Vagina (tissue), 2 donors: ENCODE results near the gene HGD. TPM values are rescaled to one million over a fixed set of nuclear protein-coding genes. Genes with fewer than 3 reads are reported as not detected.

ENCODE experiments used
- DNase-seq, 2 donors: peaks; one replicate each; pipeline ENCODE4 v3.0.0-alpha.2; 2017; ENCODE audit errors: extremely low spot score in 2 of 2
- H3K27ac ChIP-seq: fragments of 200-600 bp; sonication (generic); one replicate; pipeline ENCODE4 v1.5.1; 2019
- H3K27me3 ChIP-seq: fragments of 200-600 bp; sonication (generic); one replicate; pipeline ENCODE4 v1.5.1; 2019
- H3K36me3 ChIP-seq, 2 donors: fragments of 200-600 bp; sonication (generic); one replicate each; pipeline ENCODE4 v1.5.1; 2017 to 2019
- H3K4me1 ChIP-seq: fragments of 200-600 bp; sonication (generic); one replicate; pipeline ENCODE4 v1.5.1; 2019
- H3K4me3 ChIP-seq, 2 donors: fragments of 200-600 bp; sonication (generic); 1 replicate in 1 of 2; 2 replicates in 1 of 2; pipeline ENCODE4 v1.5.1; 2016 to 2019
- H3K9me3 ChIP-seq: fragments of 200-600 bp; sonication (generic); one replicate; pipeline ENCODE4 v1.5.1; 2019
- CTCF ChIP-seq, 3 experiments: fragments of 450-650 bp in 2 of 3; fragments of 200-600 bp in 1 of 3; sonication (generic) in 1 of 3; IDR thresholded peaks; one replicate each; pipeline ENCODE4 v1.5.1; 2017 to 2019; ENCODE audit warnings: antibody characterized with exemption in 3 of 3, mild to moderate bottlenecking in 2 of 3, moderate library complexity in 2 of 3
- POLR2A ChIP-seq, 2 donors: fragments of 450-650 bp; IDR thresholded peaks; one replicate each; pipeline ENCODE4 v1.6.1; 2017; ENCODE audit warnings: antibody characterized with exemption in 2 of 2, mild to moderate bottlenecking in 2 of 2, moderate library complexity in 2 of 2
- POLR2AphosphoS5 ChIP-seq, 2 donors: sonication (generic); formaldehyde crosslinking; IDR thresholded peaks; one replicate each; pipeline ENCODE4 v1.9.0; 2017; ENCODE audit warnings: antibody characterized with exemption in 2 of 2, mild to moderate bottlenecking in 2 of 2, low read depth in 1 of 2; ENCODE audit not compliant: insufficient read depth in 1 of 2
- intact Hi-C: fragments of 100-400 bp; cut with DNase I; formaldehyde crosslinking; loops from one replicate; pipeline ENCODE4 v1.15.1; 2023
- total RNA-seq: library from RNA; depleted of rRNA; stranded (reverse); fragments of >200 nt; gene quantifications from one replicate; pipeline ENCODE4 v1.2.3, GENCODE V29; 2016

HGD gene
- total RNA-seq, 1 donor from 2014 or later = not detected

DNA sequence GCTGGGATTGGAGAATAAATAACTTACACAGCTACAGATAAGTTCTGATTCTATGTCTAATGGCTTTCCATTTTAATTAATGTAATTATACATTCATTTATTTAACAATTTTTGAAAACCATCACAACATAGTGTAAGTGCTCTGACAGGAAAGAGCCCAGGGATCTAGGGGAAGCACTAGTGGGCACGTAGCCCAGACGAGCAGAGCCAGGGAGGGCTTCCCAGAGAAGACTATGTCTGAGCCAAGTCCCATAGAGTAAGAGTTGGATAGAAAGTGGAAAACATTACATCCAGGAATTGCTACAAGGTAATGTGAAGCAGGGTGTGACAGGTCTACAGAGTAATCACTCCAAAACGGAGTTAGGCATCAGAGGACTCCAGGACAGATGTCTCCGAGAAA, 2.9 kb upstream of the HGD start:
- Histone ChIP-seq H3K36me3 (no peaks in the 10 kb centered on the region), H3K27me3 (no peaks in the 10 kb centered on the region), H3K4me3 (no peak overlapping the region), H3K4me1 (no peaks in the 10 kb centered on the region), H3K27ac (no peak overlapping the region), H3K9me3 (no peaks in the 10 kb centered on the region)
- intact Hi-C loops = no loop called here
- DNase-seq = no peak
- TF ChIP-seq POLR2AphosphoS5 (IDR thresholded peaks at IDR 0.05; ENCODE audit: insufficient read depth in 1 of 2, low read depth in 1 of 2) (no peak), CTCF (IDR thresholded peaks at IDR 0.05) (no peak), POLR2A (IDR thresholded peaks at IDR 0.05) (no peak)

DNA sequence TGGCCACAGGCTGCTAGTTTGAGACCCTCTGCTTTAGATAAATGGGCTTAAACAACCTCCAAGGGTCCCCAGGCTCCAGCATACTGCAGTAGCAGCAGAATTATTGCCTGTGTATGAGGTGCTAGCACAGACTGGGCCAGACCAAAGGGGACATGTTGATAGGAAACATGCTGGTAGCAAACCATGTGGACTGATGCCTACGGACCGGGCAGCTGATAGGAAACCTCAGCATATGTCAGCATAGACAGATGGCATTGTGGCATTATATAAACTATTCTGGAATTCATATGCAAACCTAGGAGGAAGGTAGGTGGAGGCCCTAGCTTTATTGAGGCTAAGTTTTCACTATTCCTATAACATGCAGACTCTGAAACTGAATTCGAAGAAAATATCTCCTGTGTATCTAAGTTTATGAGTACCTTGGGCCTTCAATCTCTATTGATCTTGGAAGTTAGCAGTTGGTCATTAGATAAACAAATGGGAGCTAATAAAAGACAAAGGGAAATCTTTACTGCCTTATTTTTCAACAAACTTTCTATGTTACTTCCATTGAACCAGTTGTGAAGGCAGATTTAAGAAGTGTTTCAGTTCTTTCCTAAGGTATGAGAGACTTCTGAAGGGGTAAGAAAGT, 1.7 kb upstream of the HGD start:
- no peak overlapping the region for H3K4me3 ChIP-seq
- H3K27me3 ChIP-seq = no peaks in the 10 kb centered on the region
- H3K36me3 ChIP-seq = no peaks in the 10 kb centered on the region
- no peak overlapping the region for H3K27ac ChIP-seq
- DNase-seq = no peak
- H3K9me3 ChIP-seq = no peaks in the 10 kb centered on the region
- intact Hi-C loops = no loop called here
- H3K4me1 ChIP-seq = peaks cover 4% of the 10 kb centered on the region
- TF ChIP-seq CTCF (IDR thresholded peaks at IDR 0.05) (no peak), POLR2A (IDR thresholded peaks at IDR 0.05) (no peak), POLR2AphosphoS5 (IDR thresholded peaks at IDR 0.05; ENCODE audit: insufficient read depth in 1 of 2, low read depth in 1 of 2) (no peak)

- intact Hi-C loops = no loop called here
- no peak for TF ChIP-seq POLR2A (IDR thresholded peaks at IDR 0.05)
- no peak for TF ChIP-seq POLR2AphosphoS5 (IDR thresholded peaks at IDR 0.05; ENCODE audit: insufficient read depth in 1 of 2, low read depth in 1 of 2)
- TF ChIP-seq CTCF (IDR thresholded peaks at IDR 0.05) = no peak
- Histone ChIP-seq H3K4me3 (no peak overlapping the region), H3K4me1 (peaks cover 10% of the 10 kb centered on the region), H3K9me3 (no peaks in the 10 kb centered on the region), H3K36me3 (no peaks in the 10 kb centered on the region), H3K27me3 (no peaks in the 10 kb centered on the region), H3K27ac (no peak overlapping the region)
- no peak for DNase-seq
Measured at GRCh38 chr3:120683213-120683612, 1.2 kb upstream of the HGD start.

DNA sequence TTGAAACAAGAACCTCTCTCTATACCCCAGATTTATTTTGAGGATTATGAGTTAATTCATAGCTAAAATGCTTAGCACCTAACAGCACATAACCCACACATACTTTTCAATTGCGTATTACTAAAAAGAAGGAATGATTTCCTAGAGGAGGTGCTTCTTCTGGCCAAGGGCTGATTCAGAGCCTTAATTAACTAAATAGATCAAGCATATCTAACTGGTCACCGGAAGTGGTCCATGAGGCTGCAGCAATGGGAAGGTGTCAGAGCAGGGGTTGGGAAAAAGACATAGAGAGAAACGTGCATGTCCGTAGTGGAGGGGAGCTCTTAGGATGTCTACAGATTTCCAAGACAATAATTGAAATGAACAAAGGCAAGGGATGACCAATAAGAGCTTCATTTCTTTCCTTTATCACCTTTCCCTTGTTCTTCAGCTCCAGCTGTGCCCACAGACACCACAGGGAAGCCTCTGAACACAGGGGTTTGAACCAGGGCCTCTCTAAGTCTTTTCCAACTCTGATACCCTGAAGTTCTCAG, 467 bp downstream of the HGD start:
- no peaks in the 10 kb centered on the region for H3K27me3 ChIP-seq
- no peak overlapping the region for H3K4me3 ChIP-seq
- TF ChIP-seq POLR2A (IDR thresholded peaks at IDR 0.05) (no peak), POLR2AphosphoS5 (IDR thresholded peaks at IDR 0.05; ENCODE audit: insufficient read depth in 1 of 2, low read depth in 1 of 2) (no peak), CTCF (IDR thresholded peaks at IDR 0.05) (no peak)
- H3K36me3 ChIP-seq = no peaks in the 10 kb centered on the region
- H3K27ac ChIP-seq = no peak overlapping the region
- intact Hi-C loops = no loop called here
- no peaks in the 10 kb centered on the region for H3K9me3 ChIP-seq
- DNase-seq = no peak
- peaks cover 16% of the 10 kb centered on the region for H3K4me1 ChIP-seq

DNA sequence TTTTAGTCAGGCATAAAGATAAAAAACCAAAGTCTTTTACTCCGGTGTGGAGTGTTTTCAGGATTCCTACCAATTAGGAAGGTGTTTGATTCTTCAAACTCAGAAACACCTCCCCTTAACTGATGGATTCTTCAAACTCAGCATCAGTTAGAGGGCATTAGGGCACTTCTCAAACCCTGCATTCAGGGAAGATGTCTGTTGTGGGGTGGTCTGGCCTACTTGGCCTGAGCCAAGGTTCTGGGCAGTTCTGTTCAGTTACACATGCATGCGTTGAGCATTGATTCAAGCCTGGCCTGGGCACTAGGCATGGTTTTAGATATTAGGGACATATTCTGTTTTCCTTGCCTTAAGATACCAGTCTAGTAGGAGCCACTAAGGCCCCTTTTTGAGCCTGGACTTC, 1.0 kb downstream of the HGD start:
- intact Hi-C loops = no loop called here
- H3K4me1 ChIP-seq = peaks cover 16% of the 10 kb centered on the region

More for the DNA sequence above, 1.0 kb downstream of the HGD start:
- TF ChIP-seq CTCF (IDR thresholded peaks at IDR 0.05) = no peak
- no peak for TF ChIP-seq POLR2AphosphoS5 (IDR thresholded peaks at IDR 0.05; ENCODE audit: insufficient read depth in 1 of 2, low read depth in 1 of 2)
- TF ChIP-seq POLR2A (IDR thresholded peaks at IDR 0.05) = no peak
- no peaks in the 10 kb centered on the region for H3K9me3 ChIP-seq
- H3K4me3 ChIP-seq = no peak overlapping the region
- H3K27ac ChIP-seq = no peak overlapping the region
- H3K36me3 ChIP-seq = no peaks in the 10 kb centered on the region
- no peaks in the 10 kb centered on the region for H3K27me3 ChIP-seq
- DNase-seq = no peak
